Measurements from ENCODE around the gene C1QTNF9B.

GRCh38 chr13:23922005-23922932, 25.0 kb upstream of the C1QTNF9B start:
- TF ChIP-seq CTCF (IDR thresholded peaks at IDR 0.05; ENCODE audit: insufficient read depth, low read depth, low read length), result no peak
- no peak for TF ChIP-seq EZH2 (IDR thresholded peaks at IDR 0.05; ENCODE audit: insufficient read depth, low read length)

Data from astrocyte (in vitro differentiated cells and primary cell).